NB4 (cell line): ENCODE measurements around the gene VLDLR.
A peak's percentile ranks its signal among the peaks of the same experiment; 100 is the strongest.

Experiments used
- CTCF ChIP-seq: IDR thresholded peaks from one replicate; pipeline ENCODE4 v1.5.1; 2012; ENCODE audit warnings: low read depth, low read length
- MYC ChIP-seq: IDR thresholded peaks from 2 replicates; pipeline ENCODE4 v1.6.1; 2011; ENCODE audit warnings: low read depth, low read length
- POLR2A ChIP-seq: IDR thresholded peaks from 2 replicates; pipeline ENCODE4 v1.6.1; 2011; ENCODE audit warnings: mild to moderate bottlenecking; ENCODE audit not compliant: insufficient read length; ENCODE audit errors: extremely low read depth

- TF ChIP-seq POLR2A (no peak), CTCF (no peak), MYC (peak; percentile 78)
Observed at GRCh38 chr9:2657427-2657826, 35.8 kb downstream of the VLDLR start.
